Vagina (tissue), 2 donors: ENCODE data around the gene MTARC2. TPM values are rescaled to one million over a fixed set of nuclear protein-coding genes. Genes with fewer than 3 reads are reported as not detected.
"Not testable (repeated sequence)": the region's sequence is repeated elsewhere in the genome, so short reads cannot be mapped to it uniquely, and the experiment has no call there.

Experiments
- DNase-seq, 2 donors: peaks; one replicate each; pipeline ENCODE4 v3.0.0-alpha.2; 2017; ENCODE audit errors: extremely low spot score in 2 of 2
- H3K27ac ChIP-seq: fragments of 200-600 bp; sonication (generic); one replicate; pipeline ENCODE4 v1.5.1; 2019
- H3K27me3 ChIP-seq: fragments of 200-600 bp; sonication (generic); one replicate; pipeline ENCODE4 v1.5.1; 2019
- H3K36me3 ChIP-seq, 2 donors: fragments of 200-600 bp; sonication (generic); one replicate each; pipeline ENCODE4 v1.5.1; 2017 to 2019
- H3K4me1 ChIP-seq: fragments of 200-600 bp; sonication (generic); one replicate; pipeline ENCODE4 v1.5.1; 2019
- H3K4me3 ChIP-seq, 2 donors: fragments of 200-600 bp; sonication (generic); 1 replicate in 1 of 2; 2 replicates in 1 of 2; pipeline ENCODE4 v1.5.1; 2016 to 2019
- H3K9me3 ChIP-seq: fragments of 200-600 bp; sonication (generic); one replicate; pipeline ENCODE4 v1.5.1; 2019
- POLR2A ChIP-seq, 2 donors: fragments of 450-650 bp; IDR thresholded peaks; one replicate each; pipeline ENCODE4 v1.6.1; 2017; ENCODE audit warnings: antibody characterized with exemption in 2 of 2, mild to moderate bottlenecking in 2 of 2, moderate library complexity in 2 of 2
- POLR2AphosphoS5 ChIP-seq, 2 donors: sonication (generic); formaldehyde crosslinking; IDR thresholded peaks; one replicate each; pipeline ENCODE4 v1.9.0; 2017; ENCODE audit warnings: antibody characterized with exemption in 2 of 2, mild to moderate bottlenecking in 2 of 2, low read depth in 1 of 2; ENCODE audit not compliant: insufficient read depth in 1 of 2
- intact Hi-C: fragments of 100-400 bp; cut with DNase I; formaldehyde crosslinking; loops from one replicate; pipeline ENCODE4 v1.15.1; 2023
- total RNA-seq: library from RNA; depleted of rRNA; stranded (reverse); fragments of >200 nt; gene quantifications from one replicate; pipeline ENCODE4 v1.2.3, GENCODE V29; 2016
- TF ChIP-seq, protein P1 (sequence below), 3 experiments: fragments of 450-650 bp in 2 of 3; fragments of 200-600 bp in 1 of 3; sonication (generic) in 1 of 3; IDR thresholded peaks; one replicate each; pipeline ENCODE4 v1.5.1; 2017 to 2019; ENCODE audit warnings: antibody characterized with exemption in 3 of 3, mild to moderate bottlenecking in 2 of 3, moderate library complexity in 2 of 3

MTARC2 gene
- total RNA-seq, 1 donor from 2014 or later = 14.7 TPM

- Histone ChIP-seq H3K27me3 (no peaks in the 10 kb centered on the region), H3K36me3 (no peaks in the 10 kb centered on the region), H3K9me3 (no peaks in the 10 kb centered on the region), H3K4me1 (no peaks in the 10 kb centered on the region), H3K27ac (peak overlapping the region; percentile 17), H3K4me3 (no peak overlapping the region)
- intact Hi-C loops = loop anchor here (5.0 kb wide), 1 partner anchor 40 kb away; the partner anchor contains the start of gene C1orf115
- TF ChIP-seq, protein P1, sequence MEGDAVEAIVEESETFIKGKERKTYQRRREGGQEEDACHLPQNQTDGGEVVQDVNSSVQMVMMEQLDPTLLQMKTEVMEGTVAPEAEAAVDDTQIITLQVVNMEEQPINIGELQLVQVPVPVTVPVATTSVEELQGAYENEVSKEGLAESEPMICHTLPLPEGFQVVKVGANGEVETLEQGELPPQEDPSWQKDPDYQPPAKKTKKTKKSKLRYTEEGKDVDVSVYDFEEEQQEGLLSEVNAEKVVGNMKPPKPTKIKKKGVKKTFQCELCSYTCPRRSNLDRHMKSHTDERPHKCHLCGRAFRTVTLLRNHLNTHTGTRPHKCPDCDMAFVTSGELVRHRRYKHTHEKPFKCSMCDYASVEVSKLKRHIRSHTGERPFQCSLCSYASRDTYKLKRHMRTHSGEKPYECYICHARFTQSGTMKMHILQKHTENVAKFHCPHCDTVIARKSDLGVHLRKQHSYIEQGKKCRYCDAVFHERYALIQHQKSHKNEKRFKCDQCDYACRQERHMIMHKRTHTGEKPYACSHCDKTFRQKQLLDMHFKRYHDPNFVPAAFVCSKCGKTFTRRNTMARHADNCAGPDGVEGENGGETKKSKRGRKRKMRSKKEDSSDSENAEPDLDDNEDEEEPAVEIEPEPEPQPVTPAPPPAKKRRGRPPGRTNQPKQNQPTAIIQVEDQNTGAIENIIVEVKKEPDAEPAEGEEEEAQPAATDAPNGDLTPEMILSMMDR (IDR thresholded peaks at IDR 0.05) = no peak
- peak in 1 of 2 donors; percentile 39 for TF ChIP-seq POLR2AphosphoS5 (IDR thresholded peaks at IDR 0.05; ENCODE audit: insufficient read depth in 1 of 2, low read depth in 1 of 2)
- DNase-seq = no peak
Observed at GRCh38 chr1:220732137-220732536, 16.0 kb upstream of the MTARC2 start.

DNA sequence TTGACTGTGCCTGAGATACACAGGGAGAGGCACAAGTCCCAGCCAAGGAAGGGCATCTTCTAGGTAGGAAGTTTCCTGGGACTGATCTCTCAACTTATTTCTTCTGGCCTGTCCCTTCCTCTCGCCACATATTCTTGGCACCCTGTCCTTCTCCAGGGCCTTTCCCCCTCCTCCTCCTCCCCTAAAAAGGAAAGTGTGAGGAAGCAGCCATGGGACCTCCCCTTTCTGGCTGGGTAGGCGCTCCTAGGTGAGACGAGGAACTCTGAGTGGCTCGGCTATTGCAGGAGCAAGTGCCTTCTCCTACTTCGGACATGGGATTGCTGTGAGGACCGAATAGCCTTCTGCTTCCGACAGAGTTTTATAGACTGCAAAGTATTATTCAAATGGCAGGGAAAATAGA is 15.5 kb upstream of the MTARC2 start:
- TF ChIP-seq, protein P1 (IDR thresholded peaks at IDR 0.05) = no peak
- TF ChIP-seq POLR2A (IDR thresholded peaks at IDR 0.05) (no peak), POLR2AphosphoS5 (IDR thresholded peaks at IDR 0.05; ENCODE audit: insufficient read depth in 1 of 2, low read depth in 1 of 2) (no peak)
- H3K4me3 ChIP-seq = no peak overlapping the region
- no peaks in the 10 kb centered on the region for H3K4me1 ChIP-seq
- intact Hi-C loops = loop anchor here (5.0 kb wide), 1 partner anchor 40 kb away; the partner anchor contains the start of gene C1orf115
- H3K27me3 ChIP-seq = no peaks in the 10 kb centered on the region
- H3K27ac ChIP-seq = peak overlapping the region; percentile 17
- no peaks in the 10 kb centered on the region for H3K9me3 ChIP-seq
- H3K36me3 ChIP-seq = no peaks in the 10 kb centered on the region
- DNase-seq = no peak

- no peaks in the 10 kb centered on the region for H3K36me3 ChIP-seq
- intact Hi-C loops = loop anchor here (5.0 kb wide), 1 partner anchor 41 kb away; the partner anchor contains the start of gene C1orf115
- no peak for DNase-seq
- no peak for TF ChIP-seq POLR2A (IDR thresholded peaks at IDR 0.05)
- peak; percentile 27 to 84 for TF ChIP-seq POLR2AphosphoS5 (IDR thresholded peaks at IDR 0.05; ENCODE audit: insufficient read depth in 1 of 2, low read depth in 1 of 2)
- TF ChIP-seq, protein P1 (IDR thresholded peaks at IDR 0.05) = peak; percentile 39 to 86 (median 83)
- H3K9me3 ChIP-seq = no peaks in the 10 kb centered on the region
- no peaks in the 10 kb centered on the region for H3K4me1 ChIP-seq
- no peaks in the 10 kb centered on the region for H3K27me3 ChIP-seq
- peak overlapping the region; percentile 15 to 29 for H3K4me3 ChIP-seq
- H3K27ac ChIP-seq = peak overlapping the region; percentile 17
Observed at GRCh38 chr1:220733086-220733601, 15.0 kb upstream of the MTARC2 start.

DNA sequence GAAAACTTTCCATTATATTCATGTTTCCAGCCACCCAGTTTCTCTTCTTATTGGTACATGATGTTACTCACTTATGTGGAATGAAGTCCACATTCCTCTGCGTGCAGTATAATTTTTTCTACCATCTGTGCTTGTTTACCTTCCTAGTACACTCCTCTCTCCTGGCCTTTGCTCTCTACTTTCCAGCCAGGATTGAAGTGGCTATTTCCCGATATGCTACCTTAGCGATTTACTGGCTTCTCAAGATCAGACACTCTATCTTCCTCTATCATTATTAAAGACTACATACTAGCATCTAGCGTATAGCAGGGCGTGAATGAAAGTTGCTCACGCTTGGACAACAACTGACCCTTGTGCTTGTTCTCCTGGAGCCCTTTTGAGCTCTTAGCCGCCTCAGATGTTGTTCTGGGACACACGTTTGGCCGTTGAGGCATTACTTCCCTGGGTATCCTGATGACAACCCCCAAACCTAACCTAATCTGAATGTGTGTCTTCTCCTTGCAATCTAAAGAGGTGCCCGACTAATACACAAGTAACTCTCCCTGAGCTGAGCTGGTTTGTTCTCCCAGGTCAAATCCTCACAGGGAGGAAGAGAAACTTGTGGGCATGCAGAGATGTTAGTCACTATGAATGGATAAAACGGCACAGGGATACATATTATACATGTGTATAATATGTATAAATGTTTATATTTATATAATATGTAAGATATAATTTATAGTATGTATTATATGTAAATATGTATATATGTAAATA is 13.4 kb upstream of the MTARC2 start:
- Histone ChIP-seq H3K27ac (no peak overlapping the region), H3K27me3 (no peaks in the 10 kb centered on the region), H3K9me3 (no peaks in the 10 kb centered on the region), H3K36me3 (no peaks in the 10 kb centered on the region), H3K4me1 (no peaks in the 10 kb centered on the region), H3K4me3 (no peak overlapping the region)
- intact Hi-C loops = loop anchor here (5.0 kb wide), 2 partner anchors 42 to 158 kb away; partner anchors contain the start of gene C1orf115
- no peak for TF ChIP-seq POLR2AphosphoS5 (IDR thresholded peaks at IDR 0.05; ENCODE audit: insufficient read depth in 1 of 2, low read depth in 1 of 2)
- TF ChIP-seq POLR2A (IDR thresholded peaks at IDR 0.05) = no peak
- TF ChIP-seq, protein P1 (IDR thresholded peaks at IDR 0.05) = no peak
- DNase-seq = no peak

GRCh38 chr1:220736283-220736682 is 11.8 kb upstream of the MTARC2 start:
- H3K27ac ChIP-seq, H3K27me3 ChIP-seq, H3K36me3 ChIP-seq, DNase-seq, H3K4me3 ChIP-seq, H3K9me3 ChIP-seq, H3K4me1 ChIP-seq: not testable (repeated sequence)
- intact Hi-C loops = loop anchor here (5.0 kb wide), 1 partner anchor 156 kb away; no protein-coding TSS in a partner anchor
